Left lung (tissue), 10 donors: ENCODE measurements around the gene WRAP53. TPM values are rescaled to one million over a fixed set of nuclear protein-coding genes. Genes with fewer than 3 reads are reported as not detected.

Source experiments
- ATAC-seq: fragments of 200-7000 bp; cut with Tn5 transposase; one replicate; pipeline ENCODE4 v1.9.1; 2020; ENCODE audit warnings: moderate library complexity
- DNase-seq, 4 donors: peaks; one replicate each; pipeline ENCODE4 v3.0.0-alpha.2; 2013 to 2020
- H3K27ac ChIP-seq, 2 donors: fragments of 200-600 bp; sonication (generic) in 1 of 2; one replicate each; pipeline versions ENCODE4 v1.5.0 to v1.8.0; 2020 to 2021
- H3K27me3 ChIP-seq, 2 donors: fragments of 200-600 bp; sonication (generic) in 1 of 2; one replicate each; pipeline versions ENCODE4 v1.5.0 to v1.8.0; 2020 to 2021
- H3K36me3 ChIP-seq, 2 donors: fragments of 200-600 bp; sonication (generic) in 1 of 2; one replicate each; pipeline versions ENCODE4 v1.5.0 to v1.8.0; 2020 to 2021
- H3K4me1 ChIP-seq, 2 donors: fragments of 200-600 bp; one replicate each; pipeline ENCODE4 v1.8.0; 2021
- H3K4me3 ChIP-seq, 2 donors: fragments of 200-600 bp; sonication (generic) in 1 of 2; one replicate each; pipeline versions ENCODE4 v1.5.0 to v1.8.0; 2020 to 2021; ENCODE audit warnings: mild to moderate bottlenecking in 1 of 2
- H3K9me3 ChIP-seq, 2 donors: fragments of 200-600 bp; sonication (generic) in 1 of 2; one replicate each; pipeline versions ENCODE4 v1.5.0 to v1.8.0; 2020 to 2021
- CTCF ChIP-seq, 2 donors: fragments of 200-600 bp; sonication (generic) in 1 of 2; IDR thresholded peaks; one replicate each; pipeline versions ENCODE4 v1.5.0 to v1.8.0; 2021; ENCODE audit warnings: antibody characterized with exemption in 2 of 2
- intact Hi-C, 2 donors: fragments of 100-400 bp; cut with DNase I; formaldehyde crosslinking; loops; one replicate each; pipeline versions ENCODE4 v1.11.2 to v1.14.2; 2022
- polyA plus RNA-seq, 6 donors: library from polyadenylated mRNA; unstranded; fragments of 120-200 nt; gene quantifications; one replicate each; pipeline ENCODE4 v1.2.1, GENCODE V29; 2013; ENCODE audit not compliant: insufficient read length in 6 of 6
- total RNA-seq, 2 donors: library from RNA; stranded (reverse); fragmentation: NEBNext Ultra II Directional; extraction: Animal tissue kit (Norgen Biotek cat#: 25700); gene quantifications; one replicate each; pipeline ENCODE4 v1.2.1, GENCODE V29; 2021
- donor health status: DM: no; HTN: yes; CAD: no.
- donor health status: DM: no; HTN: no; CAD: no.

WRAP53 gene
- total and polyA plus RNA-seq, 8 donors = 9.4 to 16.0 (median 13.4) TPM

GRCh38 chr17:7677388-7678067, 10.7 kb upstream of the WRAP53 start:
- intact Hi-C loops = no loop called here
- Histone ChIP-seq H3K27ac (no peak overlapping the region), H3K4me3 (no peak overlapping the region), H3K4me1 (no peaks in the 10 kb centered on the region), H3K27me3 (no peaks in the 10 kb centered on the region), H3K36me3 (peaks cover 0 to 40% of the 10 kb centered on the region in 2 donors), H3K9me3 (peaks cover 0 to 8% of the 10 kb centered on the region in 2 donors)
- DNase-seq (peak in 1 of 4 donors; percentile 1), ATAC-seq (no peak)
- no peak for TF ChIP-seq CTCF (IDR thresholded peaks at IDR 0.05)

- H3K36me3 ChIP-seq = peaks cover 0 to under 1% of the 10 kb centered on the region in 2 donors
- no peaks in the 10 kb centered on the region for H3K9me3 ChIP-seq
- H3K4me1 ChIP-seq = peaks cover 19 to 32% of the 10 kb centered on the region in 2 donors
- no peak for TF ChIP-seq CTCF (IDR thresholded peaks at IDR 0.05)
- H3K27ac ChIP-seq = peak overlapping the region; percentile 97 to 98
- no peaks in the 10 kb centered on the region for H3K27me3 ChIP-seq
- intact Hi-C loops = loop anchor here in 1 of 2 donors (10.0 kb wide), 1 partner anchor 50 kb away; the partner anchor contains the start of gene SHBG
- ATAC-seq (no peak), DNase-seq (no peak)
- H3K4me3 ChIP-seq = peak overlapping the region; percentile 94 to 96
These were observed 3.3 kb upstream of the WRAP53 start for GRCh38 chr17:7684851-7685532.

GRCh38 chr17:7685533-7686221, 2.6 kb upstream of the WRAP53 start:
- ATAC-seq = peak; percentile 79

GRCh38 chr17:7686222-7687071, 1.8 kb upstream of the WRAP53 start:
- H3K36me3 ChIP-seq = peaks cover 0 to 13% of the 10 kb centered on the region in 2 donors
- no peaks in the 10 kb centered on the region for H3K9me3 ChIP-seq
- ATAC-seq = peak; percentile 60
- no peaks in the 10 kb centered on the region for H3K27me3 ChIP-seq
- peaks cover 19 to 32% of the 10 kb centered on the region in 2 donors for H3K4me1 ChIP-seq
- H3K27ac ChIP-seq = peak overlapping the region; percentile 97 to 98
- TF ChIP-seq CTCF (IDR thresholded peaks at IDR 0.05) = no peak
- intact Hi-C loops = loop anchor here in 1 of 2 donors (10.0 kb wide), 1 partner anchor 52 kb away; the partner anchor contains the start of gene SHBG
- DNase-seq = peak; percentile 79 to 98 (median 87)
- peak overlapping the region; percentile 94 to 96 for H3K4me3 ChIP-seq

More at GRCh38 chr17:7685533-7686221, 2.6 kb upstream of the WRAP53 start:
- Histone ChIP-seq H3K36me3 (peaks cover 0 to 7% of the 10 kb centered on the region in 2 donors), H3K27ac (peak overlapping the region; percentile 97 to 98), H3K4me3 (peak overlapping the region; percentile 94 to 96), H3K27me3 (no peaks in the 10 kb centered on the region), H3K9me3 (no peaks in the 10 kb centered on the region), H3K4me1 (peaks cover 19 to 32% of the 10 kb centered on the region in 2 donors)
- no peak for TF ChIP-seq CTCF (IDR thresholded peaks at IDR 0.05)
- peak; percentile 95 to 97 (median 96) for DNase-seq
- intact Hi-C loops = loop anchor here in 1 of 2 donors (10.0 kb wide), 1 partner anchor 51 kb away; the partner anchor contains the start of gene SHBG
